ENCODE measurements around the gene HMGXB3.

- TF ChIP-seq, protein P1, sequence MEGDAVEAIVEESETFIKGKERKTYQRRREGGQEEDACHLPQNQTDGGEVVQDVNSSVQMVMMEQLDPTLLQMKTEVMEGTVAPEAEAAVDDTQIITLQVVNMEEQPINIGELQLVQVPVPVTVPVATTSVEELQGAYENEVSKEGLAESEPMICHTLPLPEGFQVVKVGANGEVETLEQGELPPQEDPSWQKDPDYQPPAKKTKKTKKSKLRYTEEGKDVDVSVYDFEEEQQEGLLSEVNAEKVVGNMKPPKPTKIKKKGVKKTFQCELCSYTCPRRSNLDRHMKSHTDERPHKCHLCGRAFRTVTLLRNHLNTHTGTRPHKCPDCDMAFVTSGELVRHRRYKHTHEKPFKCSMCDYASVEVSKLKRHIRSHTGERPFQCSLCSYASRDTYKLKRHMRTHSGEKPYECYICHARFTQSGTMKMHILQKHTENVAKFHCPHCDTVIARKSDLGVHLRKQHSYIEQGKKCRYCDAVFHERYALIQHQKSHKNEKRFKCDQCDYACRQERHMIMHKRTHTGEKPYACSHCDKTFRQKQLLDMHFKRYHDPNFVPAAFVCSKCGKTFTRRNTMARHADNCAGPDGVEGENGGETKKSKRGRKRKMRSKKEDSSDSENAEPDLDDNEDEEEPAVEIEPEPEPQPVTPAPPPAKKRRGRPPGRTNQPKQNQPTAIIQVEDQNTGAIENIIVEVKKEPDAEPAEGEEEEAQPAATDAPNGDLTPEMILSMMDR (IDR thresholded peaks at IDR 0.05), result no peak
- no peak for TF ChIP-seq POLR2A (IDR thresholded peaks at IDR 0.05)
Measured at GRCh38 chr5:150078802-150079689, 78.5 kb downstream of the HMGXB3 start.

All from thyroid gland (tissue), 4 donors.